Measurements from ENCODE around the gene ARL8B.

ARL8B gene

DNA sequence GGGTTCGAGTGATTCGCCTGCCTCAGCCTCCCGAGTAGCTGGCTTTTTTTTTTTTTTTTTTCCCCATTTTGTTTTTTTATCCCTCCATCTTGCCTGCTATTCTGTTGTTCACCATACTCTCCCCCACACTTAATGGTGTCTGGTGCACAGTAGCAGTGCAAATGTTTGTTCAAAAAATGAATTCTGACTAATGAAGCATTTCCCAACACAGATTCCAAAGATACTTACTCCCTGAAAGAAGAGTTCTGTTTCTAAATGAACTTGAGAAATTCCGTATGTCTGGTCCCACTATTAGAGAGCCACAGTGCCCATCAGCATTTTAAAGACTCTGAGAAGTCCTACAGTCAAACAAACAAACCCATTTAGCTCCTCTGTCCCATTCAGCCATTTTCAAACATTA lies 74.9 kb downstream of the ARL8B start:
- Histone ChIP-seq H3K27ac (replicated peaks) (peak overlapping the region; percentile 73), H3K27me3 (ENCODE audit: insufficient read depth, poor library complexity, severe bottlenecking) (no peaks in the 10 kb centered on the region), H3K4me3 (replicated peaks; ENCODE audit: insufficient read depth, low read length) (no peak overlapping the region)
- no peak for TF ChIP-seq GABPA (IDR thresholded peaks at IDR 0.05; ENCODE audit: low read depth)
- TF ChIP-seq CTCF (IDR thresholded peaks at IDR 0.05; ENCODE audit: insufficient read depth, low read length): no peak
- no peak for TF ChIP-seq SPI1 (IDR thresholded peaks at IDR 0.05; ENCODE audit: borderline replicate concordance, low read depth)
- TF ChIP-seq POLR2AphosphoS5 (IDR thresholded peaks at IDR 0.05; ENCODE audit: low read depth): no peak
- TF ChIP-seq REST (IDR thresholded peaks at IDR 0.05; ENCODE audit: insufficient replicate concordance, low read depth): no peak
- DNase-seq (ENCODE audit: low read depth in 1 of 2, low spot score in 1 of 2): no peak

DNA sequence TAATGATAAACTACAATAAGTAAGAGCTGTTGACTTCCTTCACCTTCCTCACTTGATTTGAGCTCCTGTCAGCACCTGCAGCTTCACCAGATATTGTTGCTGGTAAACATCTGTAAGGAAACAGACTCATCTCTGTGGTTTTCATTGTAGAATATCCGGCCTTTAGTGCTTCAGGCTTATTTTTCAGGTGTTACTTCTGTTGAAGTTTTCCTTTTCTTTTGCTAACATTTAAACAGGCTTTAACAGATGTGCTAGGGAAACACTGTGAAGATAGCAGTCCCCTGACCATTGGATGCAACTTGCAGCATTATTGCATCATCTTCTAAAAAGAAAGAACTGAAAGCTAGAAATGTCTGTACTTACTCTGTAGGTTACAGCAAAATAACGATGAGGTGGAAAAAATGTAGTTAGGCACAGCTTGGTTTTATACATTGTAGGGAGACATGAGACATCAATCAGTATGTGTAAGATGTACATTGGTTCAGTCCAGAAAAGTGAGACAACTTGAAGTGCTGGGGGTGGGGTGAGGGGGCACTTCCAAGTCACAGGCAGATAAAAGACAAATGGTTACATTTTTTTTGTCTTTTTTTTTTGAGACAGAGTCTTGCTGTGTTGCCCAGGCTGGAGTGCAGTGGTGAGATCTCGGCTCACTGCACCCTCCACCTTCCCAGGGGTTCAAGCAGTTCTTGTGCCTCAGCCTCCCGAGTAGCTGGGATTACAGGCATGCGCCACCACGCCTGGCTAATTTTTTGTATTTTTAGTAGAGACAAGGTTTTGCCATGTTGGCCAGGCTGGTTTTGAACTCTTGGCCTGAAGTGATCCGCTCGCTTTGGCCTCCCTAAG lies 75.6 kb downstream of the ARL8B start:
- Histone ChIP-seq H3K27me3 (ENCODE audit: insufficient read depth, poor library complexity, severe bottlenecking) (no peaks in the 10 kb centered on the region), H3K4me3 (replicated peaks; ENCODE audit: insufficient read depth, low read length) (no peak overlapping the region), H3K27ac (replicated peaks) (peak overlapping the region; percentile 73)
- no peak for TF ChIP-seq CTCF (IDR thresholded peaks at IDR 0.05; ENCODE audit: insufficient read depth, low read length)
- no peak for TF ChIP-seq SPI1 (IDR thresholded peaks at IDR 0.05; ENCODE audit: borderline replicate concordance, low read depth)
- TF ChIP-seq POLR2AphosphoS5 (IDR thresholded peaks at IDR 0.05; ENCODE audit: low read depth): peak; percentile 40; the same call in 1 of the 2 replicates
- no peak for TF ChIP-seq REST (IDR thresholded peaks at IDR 0.05; ENCODE audit: insufficient replicate concordance, low read depth)
- TF ChIP-seq GABPA (IDR thresholded peaks at IDR 0.05; ENCODE audit: low read depth): no peak
- DNase-seq (ENCODE audit: low read depth in 1 of 2, low spot score in 1 of 2): peak; percentile 62 to 68

GRCh38 chr3:5198313-5198677 lies 76.2 kb downstream of the ARL8B start:
- no peak for DNase-seq (ENCODE audit: low read depth in 1 of 2, low spot score in 1 of 2)
- Histone ChIP-seq H3K27ac (replicated peaks) (peak overlapping the region; percentile 73), H3K4me3 (replicated peaks; ENCODE audit: insufficient read depth, low read length) (no peak overlapping the region), H3K27me3 (ENCODE audit: insufficient read depth, poor library complexity, severe bottlenecking) (no peaks in the 10 kb centered on the region)
- TF ChIP-seq CTCF (IDR thresholded peaks at IDR 0.05; ENCODE audit: insufficient read depth, low read length) (no peak), POLR2AphosphoS5 (IDR thresholded peaks at IDR 0.05; ENCODE audit: low read depth) (no peak), SPI1 (IDR thresholded peaks at IDR 0.05; ENCODE audit: borderline replicate concordance, low read depth) (no peak), GABPA (IDR thresholded peaks at IDR 0.05; ENCODE audit: low read depth) (no peak), REST (IDR thresholded peaks at IDR 0.05; ENCODE audit: insufficient replicate concordance, low read depth) (no peak)

Data from HL-60 (cell line).